ENCODE data around the gene MC1R. TPM values are rescaled to one million over a fixed set of nuclear protein-coding genes. Genes with fewer than 3 reads are reported as not detected.
"Not testable (repeated sequence)": the region's sequence is repeated elsewhere in the genome, so short reads cannot be mapped to it uniquely, and the experiment has no call there.

MC1R gene
- total RNA-seq, 1 donor from 2014 or later, result 9.2 TPM

DNA sequence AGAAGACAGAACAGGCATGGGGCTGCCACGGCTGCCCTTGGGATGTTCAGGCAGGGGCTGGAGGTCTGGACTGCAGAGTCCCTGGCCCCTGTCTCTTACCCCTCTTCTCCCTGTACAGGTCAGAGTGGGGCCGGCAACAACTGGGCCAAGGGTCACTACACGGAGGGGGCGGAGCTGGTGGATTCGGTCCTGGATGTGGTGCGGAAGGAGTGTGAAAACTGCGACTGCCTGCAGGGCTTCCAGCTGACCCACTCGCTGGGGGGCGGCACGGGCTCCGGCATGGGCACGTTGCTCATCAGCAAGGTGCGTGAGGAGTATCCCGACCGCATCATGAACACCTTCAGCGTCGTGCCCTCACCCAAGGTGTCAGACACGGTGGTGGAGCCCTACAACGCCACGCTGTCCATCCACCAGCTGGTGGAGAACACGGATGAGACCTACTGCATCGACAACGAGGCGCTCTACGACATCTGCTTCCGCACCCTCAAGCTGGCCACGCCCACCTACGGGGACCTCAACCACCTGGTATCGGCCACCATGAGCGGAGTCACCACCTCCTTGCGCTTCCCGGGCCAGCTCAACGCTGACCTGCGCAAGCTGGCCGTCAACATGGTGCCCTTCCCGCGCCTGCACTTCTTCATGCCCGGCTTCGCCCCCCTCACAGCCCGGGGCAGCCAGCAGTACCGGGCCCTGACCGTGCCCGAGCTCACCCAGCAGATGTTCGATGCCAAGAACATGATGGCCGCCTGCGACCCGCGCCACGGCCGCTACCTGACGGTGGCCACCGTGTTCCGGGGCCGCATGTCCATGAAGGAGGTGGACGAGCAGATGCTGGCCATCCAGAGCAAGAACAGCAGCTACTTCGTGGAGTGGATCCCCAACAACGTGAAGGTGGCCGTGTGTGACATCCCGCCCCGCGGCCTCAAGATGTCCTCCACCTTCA, 16.2 kb downstream of the MC1R start:
- H3K27me3 ChIP-seq (ENCODE audit: insufficient read depth, low read length), result no peaks in the 10 kb centered on the region
- no peak overlapping the region for H3K9ac ChIP-seq (ENCODE audit: low read length)
- no peak overlapping the region for H3K4me2 ChIP-seq (ENCODE audit: low read length)
- H3K9me3 ChIP-seq (ENCODE audit: insufficient read depth, low read depth, low read length), result no peaks in the 10 kb centered on the region
- H3K4me1 ChIP-seq (ENCODE audit: insufficient read depth, low read length), result no peaks in the 10 kb centered on the region
- H3K9me3 Mint-ChIP-seq (ENCODE audit: unreplicated experiment), result no peaks in the 10 kb centered on the region
- FAIRE-seq, result no peak
- H3K27ac Mint-ChIP-seq (ENCODE audit: unreplicated experiment), result no peak overlapping the region
- no peak overlapping the region for H3K4me3 ChIP-seq (ENCODE audit: insufficient read depth, low read depth, low read length)
- H3K27me3 Mint-ChIP-seq (ENCODE audit: low read depth, unreplicated experiment), result no peaks in the 10 kb centered on the region
- H3K79me2 ChIP-seq (ENCODE audit: insufficient read depth, low read length), result peaks cover 36% of the 10 kb centered on the region
- peaks cover 26% of the 10 kb centered on the region for H3K36me3 Mint-ChIP-seq (ENCODE audit: low read depth, unreplicated experiment)
- peaks cover 75% of the 10 kb centered on the region for H4K20me1 ChIP-seq (ENCODE audit: insufficient read depth, low read length)
- peaks cover 35% of the 10 kb centered on the region for H3K36me3 ChIP-seq (ENCODE audit: insufficient read depth, low read length)
- TF ChIP-seq, protein P1, sequence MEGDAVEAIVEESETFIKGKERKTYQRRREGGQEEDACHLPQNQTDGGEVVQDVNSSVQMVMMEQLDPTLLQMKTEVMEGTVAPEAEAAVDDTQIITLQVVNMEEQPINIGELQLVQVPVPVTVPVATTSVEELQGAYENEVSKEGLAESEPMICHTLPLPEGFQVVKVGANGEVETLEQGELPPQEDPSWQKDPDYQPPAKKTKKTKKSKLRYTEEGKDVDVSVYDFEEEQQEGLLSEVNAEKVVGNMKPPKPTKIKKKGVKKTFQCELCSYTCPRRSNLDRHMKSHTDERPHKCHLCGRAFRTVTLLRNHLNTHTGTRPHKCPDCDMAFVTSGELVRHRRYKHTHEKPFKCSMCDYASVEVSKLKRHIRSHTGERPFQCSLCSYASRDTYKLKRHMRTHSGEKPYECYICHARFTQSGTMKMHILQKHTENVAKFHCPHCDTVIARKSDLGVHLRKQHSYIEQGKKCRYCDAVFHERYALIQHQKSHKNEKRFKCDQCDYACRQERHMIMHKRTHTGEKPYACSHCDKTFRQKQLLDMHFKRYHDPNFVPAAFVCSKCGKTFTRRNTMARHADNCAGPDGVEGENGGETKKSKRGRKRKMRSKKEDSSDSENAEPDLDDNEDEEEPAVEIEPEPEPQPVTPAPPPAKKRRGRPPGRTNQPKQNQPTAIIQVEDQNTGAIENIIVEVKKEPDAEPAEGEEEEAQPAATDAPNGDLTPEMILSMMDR (IDR thresholded peaks at IDR 0.05; ENCODE audit: insufficient read depth, low read depth, low read length), result no peak
- H3K4me1 Mint-ChIP-seq (ENCODE audit: low read depth, unreplicated experiment), result peaks cover 2% of the 10 kb centered on the region
- H3K27ac ChIP-seq (ENCODE audit: low read depth, low read length), result no peak overlapping the region
- no peak overlapping the region for H2AFZ ChIP-seq (ENCODE audit: low read depth, low read length)
- H3K4me3 Mint-ChIP-seq (ENCODE audit: unreplicated experiment), result peak overlapping the region; percentile 34
- DNase-seq (ENCODE audit: low read depth), result no peak

DNA sequence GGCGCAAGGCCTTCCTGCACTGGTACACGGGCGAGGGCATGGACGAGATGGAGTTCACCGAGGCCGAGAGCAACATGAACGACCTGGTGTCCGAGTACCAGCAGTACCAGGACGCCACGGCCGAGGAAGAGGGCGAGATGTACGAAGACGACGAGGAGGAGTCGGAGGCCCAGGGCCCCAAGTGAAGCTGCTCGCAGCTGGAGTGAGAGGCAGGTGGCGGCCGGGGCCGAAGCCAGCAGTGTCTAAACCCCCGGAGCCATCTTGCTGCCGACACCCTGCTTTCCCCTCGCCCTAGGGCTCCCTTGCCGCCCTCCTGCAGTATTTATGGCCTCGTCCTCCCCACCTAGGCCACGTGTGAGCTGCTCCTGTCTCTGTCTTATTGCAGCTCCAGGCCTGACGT, 17.0 kb downstream of the MC1R start:
- DNase-seq (ENCODE audit: low read depth); H3K27ac Mint-ChIP-seq (ENCODE audit: unreplicated experiment); H3K27ac ChIP-seq (ENCODE audit: low read depth, low read length); FAIRE-seq; H3K4me1 ChIP-seq (ENCODE audit: insufficient read depth, low read length); H3K4me2 ChIP-seq (ENCODE audit: low read length); H3K27me3 Mint-ChIP-seq (ENCODE audit: low read depth, unreplicated experiment); H3K9me3 Mint-ChIP-seq (ENCODE audit: unreplicated experiment); H3K9me3 ChIP-seq (ENCODE audit: insufficient read depth, low read depth, low read length); H3K4me1 Mint-ChIP-seq (ENCODE audit: low read depth, unreplicated experiment); H2AFZ ChIP-seq (ENCODE audit: low read depth, low read length); H3K27me3 ChIP-seq (ENCODE audit: insufficient read depth, low read length); H3K9ac ChIP-seq (ENCODE audit: low read length); H3K4me3 ChIP-seq (ENCODE audit: insufficient read depth, low read depth, low read length): not testable (repeated sequence)
- Histone ChIP-seq H3K79me2 (ENCODE audit: insufficient read depth, low read length) (peaks cover 31% of the 10 kb centered on the region), H3K36me3 (ENCODE audit: insufficient read depth, low read length) (peaks cover 35% of the 10 kb centered on the region), H4K20me1 (ENCODE audit: insufficient read depth, low read length) (peaks cover 67% of the 10 kb centered on the region)
- Mint-ChIP-seq H3K4me3 (ENCODE audit: unreplicated experiment) (peak overlapping the region; percentile 34), H3K36me3 (ENCODE audit: low read depth, unreplicated experiment) (peaks cover 25% of the 10 kb centered on the region)

DNA sequence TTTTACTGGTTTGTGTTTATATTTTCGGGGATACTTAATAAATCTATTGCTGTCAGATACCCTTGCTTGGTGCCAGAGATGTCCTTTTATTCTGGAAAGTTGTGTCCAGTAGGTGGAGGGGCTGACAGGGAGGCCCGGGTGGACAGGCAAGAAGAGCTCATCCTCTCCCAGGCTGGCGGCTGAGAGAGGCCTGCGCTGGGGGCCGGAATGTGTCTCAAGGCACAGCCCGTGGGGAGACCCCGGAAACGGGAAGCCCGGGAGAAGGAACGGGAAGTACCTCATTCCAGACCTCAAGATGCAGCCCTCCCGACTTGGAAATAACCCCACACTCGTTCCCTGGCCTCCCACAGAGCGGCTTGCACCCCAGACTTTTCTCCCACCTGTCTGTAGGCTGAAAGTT, 17.4 kb downstream of the MC1R start:
- peaks cover 23% of the 10 kb centered on the region for H3K36me3 Mint-ChIP-seq (ENCODE audit: low read depth, unreplicated experiment)
- no peak overlapping the region for H3K4me3 ChIP-seq (ENCODE audit: insufficient read depth, low read depth, low read length)
- H3K27me3 Mint-ChIP-seq (ENCODE audit: low read depth, unreplicated experiment), result no peaks in the 10 kb centered on the region
- no peak for TF ChIP-seq EZH2 (IDR thresholded peaks at IDR 0.05; ENCODE audit: insufficient read depth, low read length)
- TF ChIP-seq, protein P1 (IDR thresholded peaks at IDR 0.05; ENCODE audit: insufficient read depth, low read depth, low read length), result no peak
- H3K4me1 Mint-ChIP-seq (ENCODE audit: low read depth, unreplicated experiment), result peaks cover 2% of the 10 kb centered on the region
- no peaks in the 10 kb centered on the region for H3K4me1 ChIP-seq (ENCODE audit: insufficient read depth, low read length)
- no peaks in the 10 kb centered on the region for H3K27me3 ChIP-seq (ENCODE audit: insufficient read depth, low read length)
- H3K27ac Mint-ChIP-seq (ENCODE audit: unreplicated experiment), result no peak overlapping the region
- no peak overlapping the region for H3K4me2 ChIP-seq (ENCODE audit: low read length)
- no peaks in the 10 kb centered on the region for H3K9me3 ChIP-seq (ENCODE audit: insufficient read depth, low read depth, low read length)
- DNase-seq (ENCODE audit: low read depth) (no peak), FAIRE-seq (no peak)
- peaks cover 29% of the 10 kb centered on the region for H3K79me2 ChIP-seq (ENCODE audit: insufficient read depth, low read length)
- H3K9me3 Mint-ChIP-seq (ENCODE audit: unreplicated experiment), result no peaks in the 10 kb centered on the region
- H3K36me3 ChIP-seq (ENCODE audit: insufficient read depth, low read length), result peaks cover 35% of the 10 kb centered on the region
- H3K4me3 Mint-ChIP-seq (ENCODE audit: unreplicated experiment), result peak overlapping the region; percentile 35
- H2AFZ ChIP-seq (ENCODE audit: low read depth, low read length), result no peak overlapping the region
- H3K9ac ChIP-seq (ENCODE audit: low read length), result no peak overlapping the region
- peaks cover 63% of the 10 kb centered on the region for H4K20me1 ChIP-seq (ENCODE audit: insufficient read depth, low read length)
- no peak overlapping the region for H3K27ac ChIP-seq (ENCODE audit: low read depth, low read length)
